KMS-11 (cell line): ENCODE measurements around the gene MARK2.

ENCODE experiments used
- H2AFZ ChIP-seq: fragments of 200-600 bp; sonication (generic); 2 replicates; pipeline ENCODE4 v1.6.1; 2016; ENCODE audit warnings: antibody characterized with exemption, mixed run types, low read depth
- H3K27ac ChIP-seq: fragments of 200-600 bp; sonication (generic); 2 replicates; pipeline ENCODE4 v1.6.1; 2016; ENCODE audit warnings: mild to moderate bottlenecking, mixed run types
- H3K27me3 ChIP-seq: fragments of 200-600 bp; sonication (generic); 2 replicates; pipeline ENCODE4 v1.6.1; 2017; ENCODE audit warnings: mild to moderate bottlenecking, low read depth, mixed run types, moderate library complexity; ENCODE audit not compliant: insufficient read depth
- H3K36me3 ChIP-seq: fragments of 200-600 bp; sonication (generic); 2 replicates; pipeline ENCODE4 v1.6.1; 2017; ENCODE audit warnings: mild to moderate bottlenecking, mixed run types; ENCODE audit not compliant: insufficient read depth
- H3K4me1 ChIP-seq: fragments of 200-600 bp; sonication (generic); 2 replicates; pipeline ENCODE4 v1.6.1; 2016; ENCODE audit warnings: mild to moderate bottlenecking, low read depth, mixed run types; ENCODE audit not compliant: poor library complexity, severe bottlenecking
- H3K4me2 ChIP-seq: fragments of 200-600 bp; sonication (generic); 2 replicates; pipeline ENCODE4 v1.7.0; 2016; ENCODE audit warnings: mild to moderate bottlenecking, mixed run types
- H3K4me3 ChIP-seq: fragments of 200-600 bp; sonication (generic); IDR thresholded peaks from 2 replicates; pipeline ENCODE4 v1.6.1; 2017; ENCODE audit warnings: low read depth, low read length, mixed read lengths; ENCODE audit not compliant: insufficient read depth
- H3K79me2 ChIP-seq: fragments of 200-600 bp; sonication (generic); 2 replicates; pipeline ENCODE4 v1.6.1; 2016; ENCODE audit warnings: low read depth, mixed run types; ENCODE audit not compliant: insufficient read depth
- H3K9ac ChIP-seq: fragments of 200-600 bp; sonication (generic); 2 replicates; pipeline ENCODE4 v1.6.1; 2016; ENCODE audit warnings: mild to moderate bottlenecking, mixed run types
- H4K20me1 ChIP-seq: fragments of 200-600 bp; sonication (generic); 2 replicates; pipeline ENCODE4 v1.6.1; 2016; ENCODE audit warnings: mild to moderate bottlenecking, mixed run types; ENCODE audit not compliant: insufficient read depth
- CTCF ChIP-seq: fragments of 200-600 bp; sonication (generic); conservative IDR thresholded peaks from 2 replicates; pipeline ENCODE4 v1.6.1; 2017; ENCODE audit warnings: low read depth, mild to moderate bottlenecking, antibody characterized with exemption, low read length, moderate library complexity, mixed read lengths

The MARK2 gene

GRCh38 chr11:63907063-63907462 lies 68.2 kb downstream of the MARK2 start:
- Histone ChIP-seq H3K36me3 (no peaks in the 10 kb centered on the region), H3K27me3 (no peaks in the 10 kb centered on the region), H3K4me1 (no peaks in the 10 kb centered on the region), H3K79me2 (no peaks in the 10 kb centered on the region), H4K20me1 (no peaks in the 10 kb centered on the region), H2AFZ (no peak overlapping the region), H3K4me2 (no peak overlapping the region), H3K4me3 (no peak overlapping the region), H3K9ac (no peak overlapping the region), H3K27ac (no peak overlapping the region)
- no peak for TF ChIP-seq CTCF

GRCh38 chr11:63907808-63908530 lies 69.1 kb downstream of the MARK2 start:
- H3K4me3 ChIP-seq, result no peak overlapping the region
- H3K36me3 ChIP-seq, result no peaks in the 10 kb centered on the region

GRCh38 chr11:63908631-63909401 lies 69.9 kb downstream of the MARK2 start:
- H3K27ac ChIP-seq, result no peak overlapping the region
- no peak overlapping the region for H3K4me2 ChIP-seq
- H4K20me1 ChIP-seq, result no peaks in the 10 kb centered on the region

More at GRCh38 chr11:63907808-63908530, 69.1 kb downstream of the MARK2 start:
- Histone ChIP-seq H3K4me1 (no peaks in the 10 kb centered on the region), H4K20me1 (no peaks in the 10 kb centered on the region), H3K27ac (no peak overlapping the region), H3K27me3 (no peaks in the 10 kb centered on the region), H3K4me2 (no peak overlapping the region), H2AFZ (no peak overlapping the region), H3K79me2 (no peaks in the 10 kb centered on the region), H3K9ac (no peak overlapping the region)
- no peak for TF ChIP-seq CTCF

More at GRCh38 chr11:63908631-63909401, 69.9 kb downstream of the MARK2 start:
- Histone ChIP-seq H3K4me1 (no peaks in the 10 kb centered on the region), H2AFZ (no peak overlapping the region), H3K9ac (no peak overlapping the region), H3K4me3 (no peak overlapping the region), H3K27me3 (no peaks in the 10 kb centered on the region), H3K36me3 (no peaks in the 10 kb centered on the region), H3K79me2 (no peaks in the 10 kb centered on the region)
- TF ChIP-seq CTCF, result no peak
